Nephron progenitor cell (in vitro differentiated cells): ENCODE results near the gene FAM184B.
A peak's percentile ranks its signal among the peaks of the same experiment; 100 is the strongest.
"Not testable (repeated sequence)": the region's sequence is repeated elsewhere in the genome, so short reads cannot be mapped to it uniquely, and the experiment has no call there.

Experiments
- DNase-seq: peaks from one replicate; pipeline ENCODE4 v3.0.0; 2021
- H3K27ac Mint-ChIP-seq: 2 replicates; pipeline ENCODE4 v1.8.0; 2021; ENCODE audit warnings: mild to moderate bottlenecking, moderate library complexity, mixed read lengths
- H3K27me3 Mint-ChIP-seq: 2 replicates; pipeline ENCODE4 v1.8.0; 2021; ENCODE audit warnings: mild to moderate bottlenecking, low read depth, mixed read lengths; ENCODE audit not compliant: poor library complexity
- H3K36me3 Mint-ChIP-seq: 2 replicates; pipeline ENCODE4 v1.8.0; 2021; ENCODE audit warnings: low read depth, mixed read lengths
- H3K4me1 Mint-ChIP-seq: 2 replicates; pipeline ENCODE4 v1.8.0; 2021; ENCODE audit warnings: mixed read lengths
- H3K4me3 Mint-ChIP-seq: 2 replicates; pipeline ENCODE4 v1.8.0; 2021; ENCODE audit warnings: mild to moderate bottlenecking, moderate library complexity, mixed read lengths
- H3K9me3 Mint-ChIP-seq: 2 replicates; pipeline ENCODE4 v1.8.0; 2021; ENCODE audit warnings: mild to moderate bottlenecking, moderate library complexity, mixed read lengths
- TF ChIP-seq, protein P1 (sequence below): fragments of 200-600 bp; sonication (generic); IDR thresholded peaks from 2 replicates; pipeline ENCODE4 v1.5.0; 2021; ENCODE audit warnings: antibody characterized with exemption

FAM184B gene

DNA sequence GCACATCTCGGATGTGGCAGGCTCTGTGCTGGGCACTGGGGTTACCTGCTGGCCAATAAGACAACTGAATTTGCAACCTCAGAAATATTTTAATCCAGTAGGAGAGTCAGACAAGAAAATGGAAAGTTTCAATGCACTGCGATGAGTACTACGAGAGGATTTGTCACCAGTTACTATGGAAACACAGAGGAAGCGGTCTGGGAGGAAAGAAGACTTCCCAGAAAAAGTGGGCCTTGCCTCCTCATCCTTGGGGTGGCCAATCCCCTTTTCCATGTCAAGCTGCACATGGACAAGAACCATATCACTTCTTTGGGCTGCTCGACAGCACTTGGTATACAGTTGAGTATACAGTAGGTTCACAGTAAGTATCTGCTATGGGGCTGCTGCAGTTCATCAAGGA lies 67.6 kb downstream of the FAM184B start:
- peaks cover 29% of the 10 kb centered on the region for H3K4me1 Mint-ChIP-seq
- H3K4me3 Mint-ChIP-seq, result no peak overlapping the region
- DNase-seq, result no peak
- H3K27me3 Mint-ChIP-seq, result peaks cover 12% of the 10 kb centered on the region
- H3K36me3 Mint-ChIP-seq, result no peaks in the 10 kb centered on the region
- H3K9me3 Mint-ChIP-seq, result no peaks in the 10 kb centered on the region
- TF ChIP-seq, protein P1, sequence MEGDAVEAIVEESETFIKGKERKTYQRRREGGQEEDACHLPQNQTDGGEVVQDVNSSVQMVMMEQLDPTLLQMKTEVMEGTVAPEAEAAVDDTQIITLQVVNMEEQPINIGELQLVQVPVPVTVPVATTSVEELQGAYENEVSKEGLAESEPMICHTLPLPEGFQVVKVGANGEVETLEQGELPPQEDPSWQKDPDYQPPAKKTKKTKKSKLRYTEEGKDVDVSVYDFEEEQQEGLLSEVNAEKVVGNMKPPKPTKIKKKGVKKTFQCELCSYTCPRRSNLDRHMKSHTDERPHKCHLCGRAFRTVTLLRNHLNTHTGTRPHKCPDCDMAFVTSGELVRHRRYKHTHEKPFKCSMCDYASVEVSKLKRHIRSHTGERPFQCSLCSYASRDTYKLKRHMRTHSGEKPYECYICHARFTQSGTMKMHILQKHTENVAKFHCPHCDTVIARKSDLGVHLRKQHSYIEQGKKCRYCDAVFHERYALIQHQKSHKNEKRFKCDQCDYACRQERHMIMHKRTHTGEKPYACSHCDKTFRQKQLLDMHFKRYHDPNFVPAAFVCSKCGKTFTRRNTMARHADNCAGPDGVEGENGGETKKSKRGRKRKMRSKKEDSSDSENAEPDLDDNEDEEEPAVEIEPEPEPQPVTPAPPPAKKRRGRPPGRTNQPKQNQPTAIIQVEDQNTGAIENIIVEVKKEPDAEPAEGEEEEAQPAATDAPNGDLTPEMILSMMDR, result no peak
- H3K27ac Mint-ChIP-seq, result no peak overlapping the region

DNA sequence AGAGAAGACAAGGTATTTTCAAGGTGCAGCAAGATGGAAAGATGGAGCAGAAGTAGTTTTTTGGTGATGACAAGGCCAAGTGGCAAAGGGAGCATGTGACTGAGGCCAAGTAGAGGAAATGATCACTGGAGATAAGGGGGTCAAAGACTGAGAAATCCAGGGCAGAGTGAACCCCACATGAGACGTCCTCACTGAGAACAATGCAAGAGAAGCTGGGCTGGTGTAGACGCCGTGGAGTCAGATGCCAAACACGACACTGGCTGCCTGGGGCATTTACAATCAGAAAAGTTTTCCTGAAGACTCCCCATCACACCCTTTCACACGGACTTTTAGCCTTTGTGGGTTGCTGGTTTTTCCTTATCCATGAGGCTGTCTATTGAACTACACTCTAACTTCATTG lies 69.3 kb downstream of the FAM184B start:
- Mint-ChIP-seq H3K9me3 (no peaks in the 10 kb centered on the region), H3K4me1 (peaks cover 25% of the 10 kb centered on the region), H3K27me3 (peaks cover 16% of the 10 kb centered on the region), H3K4me3 (no peak overlapping the region), H3K36me3 (no peaks in the 10 kb centered on the region), H3K27ac (no peak overlapping the region)
- TF ChIP-seq, protein P1, result no peak
- DNase-seq, result no peak

DNA sequence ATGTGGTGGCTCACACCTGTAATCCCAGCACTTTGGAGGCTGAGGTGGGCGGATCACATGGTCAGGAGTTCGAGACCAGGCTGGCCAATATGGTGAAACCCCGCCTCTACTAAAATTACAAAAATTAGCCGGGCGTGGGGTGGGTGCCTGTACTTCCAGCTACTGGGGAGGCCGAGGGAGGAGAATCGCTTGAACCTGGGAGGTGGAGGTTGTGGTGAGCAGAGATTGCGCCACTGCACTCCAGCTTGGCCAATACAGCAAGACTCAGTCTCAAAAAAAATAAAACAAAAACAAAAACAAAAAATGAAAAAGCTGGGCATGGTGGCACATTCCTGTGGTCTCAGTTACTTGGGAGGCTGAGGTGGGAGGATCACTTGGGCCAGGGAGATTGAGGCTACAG lies 70.2 kb downstream of the FAM184B start:
- DNase-seq, H3K36me3 Mint-ChIP-seq, H3K9me3 Mint-ChIP-seq: not testable (repeated sequence)

DNA sequence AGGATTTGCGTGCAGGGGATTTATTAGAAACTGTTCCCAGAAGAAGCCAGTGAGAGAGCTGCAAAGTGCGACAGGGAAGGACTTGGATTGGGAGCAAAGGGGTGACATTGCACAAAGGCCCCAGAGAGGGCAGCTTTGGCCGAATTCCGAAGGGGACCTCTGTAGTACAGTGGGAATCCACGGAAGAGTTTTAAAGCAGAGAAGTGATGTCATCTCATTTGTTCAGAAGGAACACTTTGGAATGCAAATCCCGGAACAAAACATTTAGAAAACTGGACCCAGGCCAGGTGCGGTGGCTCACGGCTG lies 71.7 kb downstream of the FAM184B start:
- Mint-ChIP-seq H3K9me3 (no peaks in the 10 kb centered on the region), H3K4me1 (peaks cover 25% of the 10 kb centered on the region), H3K36me3 (no peaks in the 10 kb centered on the region), H3K27ac (no peak overlapping the region), H3K4me3 (no peak overlapping the region), H3K27me3 (peaks cover 19% of the 10 kb centered on the region)
- DNase-seq, result no peak
- TF ChIP-seq, protein P1, result no peak

More for the DNA sequence above, 70.2 kb downstream of the FAM184B start:
- H3K4me3 Mint-ChIP-seq, H3K27ac Mint-ChIP-seq: not testable (repeated sequence)
- Mint-ChIP-seq H3K4me1 (peaks cover 17% of the 10 kb centered on the region), H3K27me3 (peaks cover 16% of the 10 kb centered on the region)

DNA sequence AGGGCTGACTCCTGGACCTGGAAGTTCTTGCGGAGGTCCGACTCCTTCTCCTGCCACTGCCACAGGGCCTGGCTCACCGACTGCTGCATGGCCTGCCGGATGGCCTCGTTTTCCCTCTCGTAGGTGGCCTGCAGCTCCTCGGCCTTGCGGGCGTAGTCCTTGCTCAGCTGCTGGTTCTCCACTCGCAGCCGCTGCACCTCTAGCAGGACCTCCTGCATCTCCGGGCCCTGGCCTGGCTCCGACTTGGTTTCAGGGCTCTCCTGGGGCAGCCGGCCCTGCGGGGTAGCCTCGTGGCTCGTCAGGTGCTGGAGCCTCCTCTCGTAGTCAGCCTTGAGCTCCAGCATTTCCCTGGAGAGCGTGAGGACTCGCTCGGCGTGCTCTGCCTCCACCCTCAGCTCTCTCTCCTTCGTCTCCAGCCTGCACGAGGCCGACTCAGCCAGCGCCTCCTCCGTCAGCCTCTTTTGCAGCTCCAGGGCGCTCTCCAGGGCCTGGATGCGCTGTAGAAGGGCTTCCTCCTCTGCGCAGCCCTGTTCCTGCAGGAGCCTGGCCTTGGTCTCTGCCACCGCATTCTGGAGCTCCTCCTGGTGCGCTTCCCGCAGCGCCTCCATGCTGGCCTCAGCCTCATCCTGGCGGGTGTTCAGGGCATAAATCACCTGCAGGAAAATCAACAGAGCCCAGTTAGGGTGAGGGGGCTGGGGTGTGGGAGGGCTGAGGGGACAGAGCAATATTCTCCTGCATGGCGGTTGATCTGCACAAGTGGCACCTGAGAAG lies 72.2 kb downstream of the FAM184B start:
- Mint-ChIP-seq H3K27me3 (peaks cover 19% of the 10 kb centered on the region), H3K9me3 (no peaks in the 10 kb centered on the region), H3K4me1 (peaks cover 30% of the 10 kb centered on the region), H3K36me3 (no peaks in the 10 kb centered on the region), H3K27ac (peak overlapping the region; percentile 80), H3K4me3 (no peak overlapping the region)
- TF ChIP-seq, protein P1, result no peak
- peak; percentile 38 for DNase-seq

DNA sequence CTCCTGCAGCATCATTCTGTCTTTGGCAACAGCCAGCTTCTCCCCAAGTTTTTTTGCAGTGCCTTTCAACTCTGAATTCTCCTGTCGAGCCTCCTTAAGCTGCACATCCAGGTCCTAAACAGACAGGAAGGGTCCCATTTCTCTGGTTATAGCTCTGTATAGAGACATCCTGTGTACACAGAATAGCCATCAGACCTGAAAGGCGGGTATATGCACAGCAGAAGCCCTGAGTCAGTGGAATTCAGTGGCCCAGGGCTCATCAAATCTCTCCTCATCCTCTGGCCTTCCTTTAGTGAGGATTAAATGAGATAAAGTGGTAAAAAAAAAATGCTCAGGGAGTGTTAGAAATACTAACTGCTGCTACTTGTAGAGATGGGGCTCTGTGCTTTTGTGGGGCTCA lies 73.8 kb downstream of the FAM184B start:
- Mint-ChIP-seq H3K4me3 (no peak overlapping the region), H3K4me1 (peaks cover 38% of the 10 kb centered on the region), H3K27me3 (peaks cover 12% of the 10 kb centered on the region), H3K36me3 (no peaks in the 10 kb centered on the region), H3K27ac (no peak overlapping the region), H3K9me3 (no peaks in the 10 kb centered on the region)
- TF ChIP-seq, protein P1, result no peak
- DNase-seq, result no peak
